Activated CD8-positive, alpha-beta memory T cell treated with anti-CD3 and anti-CD28 coated beads, Interleukin-2, amount 50 U/mL, for 1 hour (primary cell): ENCODE measurements around the gene GRAMD1B.
A peak's percentile ranks its signal among the peaks of the same experiment; 100 is the strongest.
"Not testable (repeated sequence)": the region's sequence is repeated elsewhere in the genome, so short reads cannot be mapped to it uniquely, and the experiment has no call there.

ENCODE experiments used
- DNase-seq: peaks from one replicate; pipeline ENCODE4 v3.0.0-alpha.2; 2020; ENCODE audit errors: extremely low read depth

GRAMD1B gene

DNA sequence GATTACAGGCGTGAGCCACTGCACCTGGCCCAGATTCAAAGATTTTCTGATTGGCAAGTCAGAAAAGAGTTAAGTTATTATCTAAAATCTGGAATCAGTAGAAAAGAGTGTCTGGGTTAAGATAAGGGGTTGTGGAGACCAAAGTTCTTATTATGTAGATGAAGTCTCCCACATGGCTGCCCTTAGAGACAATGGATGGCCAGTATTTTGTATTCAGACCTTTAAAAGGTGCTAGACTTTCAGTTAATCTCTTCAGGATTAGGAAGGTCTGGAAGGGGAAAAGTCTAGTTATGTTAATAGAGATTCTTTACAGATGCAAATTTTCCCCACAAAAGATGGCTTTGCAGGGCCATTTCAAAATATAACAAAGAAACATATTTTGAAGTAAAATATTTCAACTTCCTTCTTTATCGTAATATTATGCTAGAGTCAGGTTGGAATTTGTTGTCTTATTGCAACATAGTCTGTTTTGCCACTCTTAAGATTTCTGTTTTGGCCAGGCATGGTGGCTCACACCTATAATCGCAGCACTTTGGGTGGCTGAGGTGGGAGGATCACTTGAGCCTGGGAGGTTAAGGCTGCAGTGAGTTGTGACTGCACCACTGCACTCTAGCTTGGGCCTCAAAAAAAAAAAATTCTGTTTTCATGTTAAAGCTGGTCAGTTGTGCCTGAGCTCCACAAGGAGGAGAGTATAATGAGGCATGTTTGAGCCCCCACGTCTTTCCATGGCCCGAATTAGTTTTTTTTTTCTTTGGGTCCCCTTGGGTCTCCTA lies 14.0 kb downstream of the GRAMD1B start:
- no peak for DNase-seq

DNA sequence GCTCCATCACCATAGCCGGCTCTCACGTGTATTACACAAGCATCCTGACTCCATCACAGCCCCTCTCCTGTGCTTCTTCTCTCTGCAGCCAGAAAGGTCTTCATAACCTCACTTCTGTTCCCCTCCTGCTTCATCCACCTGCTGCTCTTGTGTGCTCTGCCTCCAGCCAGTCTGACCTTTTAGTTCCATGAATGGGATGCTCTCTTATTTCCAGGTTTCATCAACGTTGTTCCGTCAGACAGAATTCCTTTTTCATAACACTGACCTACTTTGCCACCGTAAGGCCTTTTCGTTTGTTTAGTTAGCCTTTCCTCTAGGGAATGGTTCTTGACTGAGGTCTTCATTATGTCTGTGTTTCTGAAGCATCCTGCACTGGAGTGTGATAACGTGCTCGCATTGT lies 18.8 kb downstream of the GRAMD1B start:
- no peak for DNase-seq

DNA sequence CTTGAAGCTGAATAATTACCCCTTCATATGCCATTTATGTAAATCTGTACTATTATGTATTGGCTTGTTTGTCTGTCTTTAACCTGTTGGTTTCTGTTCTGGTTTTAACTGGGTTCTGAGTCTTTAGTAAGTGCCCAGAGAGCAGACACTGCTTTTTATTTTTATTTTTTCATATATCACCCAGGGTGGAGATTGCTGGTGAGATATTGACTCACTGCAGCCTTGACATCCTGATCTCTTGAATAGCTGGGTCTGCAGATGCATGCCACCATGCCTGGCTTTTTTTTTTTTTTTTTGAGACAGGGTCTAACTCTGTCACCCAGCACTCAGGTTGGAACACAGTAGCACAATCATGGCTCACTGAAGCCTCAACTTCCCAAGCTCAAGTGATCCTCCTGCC lies 19.4 kb downstream of the GRAMD1B start:
- no peak for DNase-seq

DNA sequence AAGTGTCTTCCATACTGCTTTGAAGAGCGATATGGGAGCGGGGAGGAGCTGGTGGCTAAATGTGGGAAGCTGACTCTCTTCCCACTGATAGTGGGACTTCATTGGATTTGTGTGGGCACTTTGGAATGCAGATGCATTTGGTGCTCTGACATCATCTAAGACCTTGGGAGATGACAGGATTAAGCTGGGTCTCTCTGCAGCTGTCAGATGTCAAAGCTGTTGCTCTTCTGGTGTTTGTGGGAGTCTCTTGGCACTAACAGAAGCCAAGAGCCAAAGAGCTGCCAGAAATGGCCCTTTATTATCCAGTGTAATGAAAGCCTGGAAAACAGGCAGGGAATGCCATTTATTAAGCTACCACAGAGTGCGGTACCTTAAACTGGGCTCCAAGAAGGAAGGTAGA lies 20.6 kb downstream of the GRAMD1B start:
- no peak for DNase-seq

DNA sequence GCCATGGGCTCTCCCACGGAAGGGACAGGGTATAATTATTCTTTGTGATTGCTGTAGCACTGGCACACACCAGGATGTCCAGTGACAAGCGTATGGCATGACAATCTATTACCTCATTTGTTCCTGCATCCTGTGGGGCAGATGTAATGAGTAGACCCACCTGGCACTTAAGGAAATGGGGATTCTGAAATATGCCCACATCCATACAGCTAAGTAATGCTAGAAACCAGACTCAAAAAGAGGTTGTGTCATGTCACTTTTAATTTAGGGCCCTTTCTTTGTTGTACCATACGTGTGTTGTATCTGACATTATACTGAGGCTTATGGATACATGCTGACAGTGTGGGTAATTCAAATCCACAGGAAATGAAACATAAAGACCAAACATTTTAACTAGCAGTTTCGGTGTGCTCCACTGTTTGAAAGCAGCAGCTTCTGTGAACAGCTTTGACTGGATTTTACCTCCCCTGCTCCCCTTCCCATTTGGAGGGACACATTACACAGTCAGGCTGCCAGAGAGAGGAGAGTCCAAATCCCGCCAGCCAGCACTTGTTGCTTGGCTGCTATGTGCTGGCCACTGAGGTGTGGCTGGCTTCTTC lies 21.2 kb downstream of the GRAMD1B start:
- DNase-seq = no peak

DNA sequence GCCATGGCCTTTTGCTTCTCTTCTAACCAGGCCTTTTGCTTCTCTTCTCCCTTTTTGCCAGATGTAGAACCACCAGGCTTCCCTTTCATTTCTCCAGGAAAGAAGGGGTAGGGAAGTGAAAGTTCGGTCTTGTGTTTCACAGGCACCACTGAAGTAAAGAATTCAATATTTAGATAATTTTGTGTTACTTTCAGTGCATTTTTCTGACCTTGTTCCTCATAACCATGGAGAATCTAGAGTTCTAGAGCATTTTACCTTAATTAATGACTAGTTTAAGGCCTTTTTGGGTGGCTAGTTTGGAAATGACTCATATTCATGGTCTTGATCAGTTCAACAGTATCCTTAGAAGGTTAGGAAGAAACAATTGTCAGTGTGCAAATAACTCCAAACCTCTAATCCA lies 22.7 kb downstream of the GRAMD1B start:
- DNase-seq = no peak

DNA sequence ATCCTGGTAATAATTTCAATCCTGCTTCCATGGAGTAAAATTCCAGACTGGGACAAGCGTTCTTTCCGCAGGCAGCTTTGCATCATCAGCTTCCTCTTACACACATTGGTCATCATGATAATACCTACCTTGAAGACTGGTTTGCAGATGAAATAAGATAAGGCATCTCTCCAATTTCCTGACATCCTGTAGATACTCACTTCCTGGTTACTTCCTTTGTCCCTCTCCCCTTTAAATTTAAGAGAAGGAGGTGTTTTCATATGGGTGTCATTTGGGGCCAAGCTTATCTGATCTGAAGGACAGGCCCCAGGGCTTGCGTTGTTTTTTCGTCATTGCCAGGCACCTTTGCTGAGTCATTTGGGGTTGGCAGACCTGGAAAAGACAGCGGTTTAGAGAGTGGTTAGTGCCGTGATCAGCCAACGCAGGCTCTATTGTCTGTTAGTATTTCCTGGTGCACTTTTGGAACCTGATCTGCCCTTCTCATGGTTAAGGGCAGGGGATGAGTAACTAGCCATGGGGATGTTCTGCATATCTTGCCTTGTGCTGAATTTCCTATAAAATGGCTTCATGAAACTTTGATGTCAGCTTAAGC lies 24.1 kb downstream of the GRAMD1B start:
- peak; percentile 31 for DNase-seq

DNA sequence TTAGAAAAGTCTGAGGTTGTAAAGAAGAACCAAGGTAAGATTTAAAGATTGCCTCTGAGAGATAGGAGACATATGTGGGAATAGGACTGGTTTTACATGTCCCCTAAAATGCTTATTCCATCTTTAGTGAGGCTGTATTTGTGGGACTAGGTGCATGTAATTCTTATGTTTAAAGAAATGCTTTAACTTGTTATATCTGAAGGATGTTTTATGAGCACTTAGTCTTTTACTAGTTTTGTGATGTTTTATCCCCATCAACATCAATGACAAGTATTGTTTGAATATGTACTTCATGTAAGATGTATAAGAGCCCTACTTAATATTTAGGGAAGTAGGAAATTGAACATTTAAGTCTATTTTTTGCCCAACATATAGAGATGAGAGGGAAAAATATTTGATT lies 24.7 kb downstream of the GRAMD1B start:
- no peak for DNase-seq

DNA sequence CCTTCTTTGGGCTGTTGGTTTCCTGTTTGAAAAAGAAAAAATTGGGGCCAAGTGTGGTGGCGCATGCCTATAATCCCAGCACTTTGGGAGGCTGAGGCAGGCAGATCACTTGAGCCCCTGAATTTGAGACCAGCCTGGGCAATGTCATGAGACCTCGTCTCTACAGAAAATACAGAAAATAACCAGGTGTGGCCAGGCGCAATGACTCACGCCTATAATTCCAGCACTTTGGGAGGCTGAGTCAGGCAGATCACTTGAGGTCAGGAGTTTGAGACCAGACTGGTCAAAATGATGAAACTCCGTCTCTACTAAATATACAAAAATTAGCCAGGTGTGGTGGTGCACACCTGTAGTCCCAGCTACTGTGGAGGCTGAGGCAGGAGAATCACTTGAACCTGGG lies 26.4 kb downstream of the GRAMD1B start:
- not testable (repeated sequence) for DNase-seq

DNA sequence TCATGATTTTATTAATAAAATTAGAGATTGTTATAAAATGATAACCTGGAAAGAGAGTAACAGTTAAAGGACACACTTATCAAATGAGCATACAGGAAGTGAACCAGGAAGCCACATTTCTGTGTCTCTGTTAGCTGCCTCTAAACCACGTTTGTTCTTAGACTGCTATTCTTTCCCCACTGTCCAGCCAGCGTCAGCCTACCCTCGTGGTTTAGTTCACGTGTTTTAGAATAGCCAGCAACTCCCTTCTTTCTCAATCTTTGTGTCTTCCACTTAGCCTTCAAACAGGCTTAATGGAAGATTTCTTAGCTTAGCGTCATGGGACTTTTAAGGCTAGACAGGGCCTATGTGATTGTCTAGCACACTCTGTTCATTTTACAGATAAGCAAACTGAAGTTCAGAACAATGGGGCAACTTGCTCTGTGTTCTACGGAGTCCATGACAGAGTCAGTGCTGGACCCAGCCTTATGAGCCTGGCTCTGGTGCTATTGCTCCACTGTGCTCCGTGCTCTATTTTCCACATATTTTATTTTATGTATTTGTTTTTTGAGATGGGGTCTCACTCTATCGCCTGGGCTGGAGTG lies 27.2 kb downstream of the GRAMD1B start:
- no peak for DNase-seq

DNA sequence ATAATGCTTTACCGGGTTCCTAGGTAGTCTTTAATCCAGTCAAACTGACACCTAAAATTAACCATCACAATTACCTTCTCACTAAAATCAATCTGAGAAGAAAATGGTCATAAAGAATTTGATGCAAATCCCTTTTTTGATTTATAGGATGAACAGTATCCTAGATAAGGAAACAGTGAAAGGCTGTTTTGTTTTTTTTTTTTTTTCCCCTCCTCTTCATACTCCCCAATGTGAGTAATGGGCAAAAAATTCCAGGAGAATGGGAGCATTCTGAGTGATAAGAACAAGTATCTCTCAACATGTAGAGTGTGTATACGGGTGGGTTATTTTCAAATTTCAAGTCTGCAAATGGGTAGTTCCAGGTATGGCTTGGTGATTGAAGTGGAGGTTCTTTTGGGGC lies 28.4 kb downstream of the GRAMD1B start:
- no peak for DNase-seq

DNA sequence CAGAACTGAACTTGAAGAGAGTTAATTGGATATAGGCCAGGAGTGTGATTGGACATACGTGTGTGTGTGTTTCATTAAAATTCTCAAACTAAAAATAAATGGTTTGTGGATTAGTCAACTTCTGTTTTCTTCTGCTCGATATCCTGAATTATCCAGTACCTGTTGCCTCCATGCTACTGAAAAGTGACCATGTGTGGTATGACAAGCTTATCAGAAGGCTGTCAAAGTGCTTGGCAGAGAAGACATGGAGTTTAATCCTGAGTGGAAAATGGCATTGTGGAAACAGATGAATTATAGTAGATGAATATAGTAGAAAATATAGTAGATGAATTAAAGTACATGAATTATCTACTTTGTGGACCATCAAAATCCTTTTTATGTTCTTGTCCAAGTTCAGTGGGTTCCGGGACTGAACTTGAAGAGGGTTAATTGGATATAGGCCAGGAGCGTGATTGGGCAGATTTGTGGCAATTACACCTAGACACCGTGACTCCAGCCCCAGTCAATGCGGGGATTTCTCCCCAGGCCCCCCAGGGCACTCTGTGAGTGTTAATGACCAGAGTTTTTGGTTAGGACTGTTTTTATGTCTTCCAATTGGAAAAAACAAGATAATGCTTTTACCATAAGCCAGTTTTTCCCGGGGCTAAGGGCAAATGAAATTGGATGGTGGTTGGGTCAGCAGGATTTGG lies 30.1 kb downstream of the GRAMD1B start:
- DNase-seq = no peak

DNA sequence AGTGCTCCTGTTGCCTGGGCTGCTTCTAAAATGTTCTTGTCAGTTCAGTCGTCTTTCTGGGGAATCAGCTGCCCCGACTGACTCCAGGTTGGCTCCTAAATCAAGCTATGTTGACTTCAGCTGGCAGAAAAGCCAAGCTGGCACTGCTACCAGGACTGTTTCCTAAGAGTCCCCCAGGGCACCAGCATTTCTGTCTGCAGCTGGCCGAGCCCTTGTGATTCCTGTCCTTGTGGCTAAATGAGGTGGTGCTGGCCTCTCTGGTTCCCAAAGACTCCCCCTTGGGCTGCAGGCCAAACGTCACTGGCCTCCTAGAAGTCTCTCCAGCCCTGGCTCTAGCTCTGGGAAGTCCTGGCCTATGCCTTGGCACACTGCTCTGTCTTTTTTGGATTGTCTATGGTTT lies 31.1 kb downstream of the GRAMD1B start:
- no peak for DNase-seq

DNA sequence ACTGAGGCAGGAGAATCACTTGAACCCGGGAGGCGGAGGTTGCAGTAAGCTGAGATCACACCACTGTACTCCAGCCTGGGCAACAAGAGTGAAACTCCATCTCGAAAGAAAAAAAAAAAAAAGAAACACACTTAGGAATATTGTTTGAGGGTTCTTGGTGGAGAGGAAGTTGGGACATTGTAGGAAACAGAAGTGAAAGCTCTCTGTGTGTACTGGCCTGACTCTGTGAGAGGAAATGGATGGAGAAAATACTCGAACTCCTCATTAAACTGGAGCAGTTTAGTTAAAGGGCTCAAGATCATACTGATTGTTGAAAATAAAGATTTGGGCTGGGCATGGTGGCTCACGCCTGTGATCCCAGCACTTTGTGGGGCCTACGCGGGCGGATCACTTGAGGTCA lies 35.6 kb downstream of the GRAMD1B start:
- DNase-seq = not testable (repeated sequence)

DNA sequence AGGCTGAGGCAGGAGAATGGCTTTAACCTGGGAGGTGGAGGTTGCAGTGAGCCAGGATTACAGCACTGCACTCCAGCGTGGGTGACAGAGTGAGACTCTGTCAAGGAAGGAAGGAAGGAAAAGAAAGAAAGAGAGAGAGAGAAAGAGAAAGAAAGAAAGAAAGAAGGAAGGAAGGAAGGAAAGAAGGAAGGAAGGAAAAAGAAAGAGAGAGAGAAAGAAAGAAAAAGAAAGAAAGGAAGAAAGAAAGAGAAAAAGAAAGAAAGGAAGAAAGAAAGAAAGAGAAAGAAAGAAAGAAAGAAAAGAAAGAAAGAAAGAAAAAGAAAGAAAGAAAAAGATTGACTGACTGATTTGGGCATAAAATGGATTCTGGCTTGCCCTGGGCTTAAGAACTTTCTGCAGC lies 36.1 kb downstream of the GRAMD1B start:
- not testable (repeated sequence) for DNase-seq

DNA sequence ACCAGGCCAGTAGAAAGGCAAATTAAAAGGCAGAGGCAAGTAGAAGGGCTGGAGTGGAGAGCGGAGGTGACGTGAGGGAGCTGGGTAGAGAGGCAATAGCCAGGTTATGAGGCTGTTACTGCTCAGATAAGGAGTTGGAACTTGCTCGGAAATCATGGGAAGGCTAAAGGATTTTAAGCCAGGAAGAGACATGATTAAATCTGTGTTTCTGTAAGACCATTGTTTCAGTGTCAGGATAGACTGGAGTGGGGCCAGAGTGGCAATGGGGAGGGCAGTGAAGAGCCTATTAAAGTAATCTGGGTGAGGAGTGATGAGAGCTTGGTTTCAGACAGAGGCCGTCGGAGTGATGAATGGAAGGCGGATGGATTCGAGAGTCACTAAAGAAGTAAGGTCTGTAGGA lies 39.0 kb downstream of the GRAMD1B start:
- DNase-seq = no peak

DNA sequence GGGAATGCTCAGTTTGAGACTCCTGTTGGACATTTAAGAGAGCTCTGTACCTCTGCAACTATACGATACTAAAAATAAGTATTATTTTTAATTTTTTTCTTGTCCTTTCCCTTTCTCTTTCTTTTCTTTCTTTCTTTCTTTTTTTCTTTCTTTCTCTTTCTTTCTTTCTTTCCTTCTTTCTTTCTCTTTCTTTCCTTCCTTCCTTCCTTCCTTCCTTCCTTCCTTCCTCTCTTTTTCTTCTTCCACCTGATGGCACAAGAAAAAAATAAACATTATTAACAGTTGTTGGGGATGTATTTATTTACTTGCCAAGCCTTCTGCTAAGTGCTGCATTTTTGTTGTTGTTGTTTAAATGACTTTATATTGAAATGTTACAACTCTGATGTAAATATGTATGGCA lies 39.5 kb downstream of the GRAMD1B start:
- DNase-seq = no peak

DNA sequence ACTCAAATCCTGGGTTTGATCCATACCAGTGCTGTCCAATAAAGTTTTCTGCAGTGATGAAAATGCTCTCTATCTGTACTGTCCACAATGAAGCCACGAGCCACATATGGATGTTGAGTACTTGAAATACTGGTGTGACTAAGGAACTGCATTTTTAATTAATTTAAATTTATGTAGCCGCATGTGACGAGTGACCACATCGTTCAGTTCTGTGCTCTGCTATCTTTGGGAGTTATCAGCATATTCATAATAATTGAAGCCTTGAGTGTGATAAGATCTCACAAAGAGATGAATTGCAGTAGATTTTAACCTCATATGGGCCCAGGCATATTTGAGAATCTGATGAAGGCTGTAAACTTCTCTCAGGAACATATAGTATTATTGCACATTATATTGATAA lies 40.8 kb downstream of the GRAMD1B start:
- no peak for DNase-seq

DNA sequence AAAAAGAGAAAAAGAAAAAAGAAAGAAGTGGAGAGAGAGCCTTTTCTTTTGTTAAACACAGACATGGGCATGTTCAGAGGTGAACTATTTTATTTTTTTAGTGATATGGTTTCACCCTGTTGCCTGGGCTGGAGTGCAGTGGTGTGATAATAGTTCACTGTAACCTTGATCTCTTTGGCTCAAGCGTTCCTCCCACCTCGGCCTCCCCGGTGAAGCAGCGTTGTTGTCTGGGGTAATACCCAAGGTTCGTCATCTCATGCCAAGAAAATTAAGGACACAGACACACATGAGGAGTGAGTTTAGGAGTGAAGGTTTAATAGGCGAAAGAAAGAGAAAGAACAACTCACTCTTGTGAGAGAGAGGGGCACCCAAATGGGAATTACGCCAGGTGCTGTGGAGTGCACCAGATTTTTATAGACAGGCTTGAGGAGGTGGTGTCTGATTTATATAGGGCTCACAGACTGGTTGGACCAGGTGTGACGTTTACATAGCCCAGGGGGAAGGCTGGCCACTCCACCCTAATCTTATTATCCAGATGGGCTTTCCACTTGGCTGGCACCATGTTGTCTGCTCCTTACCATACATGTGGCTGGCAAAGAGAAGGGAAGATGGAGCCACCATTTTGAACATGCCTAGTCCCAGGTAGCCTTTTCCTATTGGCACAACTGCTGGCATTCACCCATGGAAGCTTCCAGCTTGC lies 42.3 kb downstream of the GRAMD1B start:
- DNase-seq = no peak

DNA sequence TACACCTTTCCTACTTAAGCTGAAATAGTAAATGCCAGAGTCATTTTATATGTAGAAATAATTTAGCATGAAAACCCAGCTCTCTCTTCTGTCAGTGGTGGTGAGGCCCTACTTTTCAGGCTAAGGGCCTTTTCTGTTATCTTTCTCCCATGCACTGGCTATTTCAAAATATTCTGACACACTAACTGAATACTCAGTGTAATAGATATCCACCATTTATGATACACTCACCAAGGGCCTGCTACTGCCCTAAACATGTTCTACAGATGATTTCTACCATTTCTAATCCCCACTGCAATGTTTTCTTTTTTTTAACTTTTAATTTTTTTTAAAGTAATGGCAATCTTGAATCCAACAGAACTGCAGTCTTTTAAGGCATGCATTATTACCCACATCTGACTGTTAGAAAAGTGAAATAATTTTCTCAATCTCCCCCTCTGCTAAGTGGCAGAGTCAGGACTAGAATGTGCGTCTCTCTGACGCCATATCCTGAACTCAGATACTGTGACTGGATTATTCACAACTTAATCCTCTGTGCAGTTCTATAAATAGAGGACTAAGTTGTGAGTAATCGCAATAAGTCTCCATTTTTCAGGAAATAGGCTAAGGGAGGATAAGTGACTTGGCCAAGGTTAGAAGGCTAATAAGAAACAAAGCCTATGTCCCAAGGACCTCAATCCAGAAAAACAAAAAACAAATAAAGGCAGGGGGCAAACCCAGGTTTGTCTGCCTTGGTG lies 44.0 kb downstream of the GRAMD1B start:
- DNase-seq = no peak

DNA sequence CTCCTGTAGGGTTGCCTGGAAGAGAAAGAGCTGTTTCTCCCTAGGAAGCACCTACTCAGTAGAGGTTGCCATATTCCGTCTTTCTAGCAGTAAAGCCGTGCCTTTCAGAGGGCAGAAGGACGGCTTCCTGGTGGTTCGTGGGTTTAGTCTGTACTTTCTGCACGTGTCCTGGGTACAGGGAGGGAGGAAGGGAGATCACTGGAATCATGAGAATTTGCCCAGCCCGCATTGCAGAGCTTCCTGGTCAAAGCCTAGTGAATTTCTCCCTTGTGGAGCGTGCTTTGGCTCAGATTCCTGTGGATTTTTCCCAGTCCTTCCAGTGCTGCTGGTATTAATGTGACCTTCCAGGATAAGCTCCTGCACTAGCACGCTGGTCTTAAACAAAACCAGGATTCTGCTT lies 44.9 kb downstream of the GRAMD1B start:
- no peak for DNase-seq
